ENCODE data around the gene PTGDS.

PTGDS gene

DNA sequence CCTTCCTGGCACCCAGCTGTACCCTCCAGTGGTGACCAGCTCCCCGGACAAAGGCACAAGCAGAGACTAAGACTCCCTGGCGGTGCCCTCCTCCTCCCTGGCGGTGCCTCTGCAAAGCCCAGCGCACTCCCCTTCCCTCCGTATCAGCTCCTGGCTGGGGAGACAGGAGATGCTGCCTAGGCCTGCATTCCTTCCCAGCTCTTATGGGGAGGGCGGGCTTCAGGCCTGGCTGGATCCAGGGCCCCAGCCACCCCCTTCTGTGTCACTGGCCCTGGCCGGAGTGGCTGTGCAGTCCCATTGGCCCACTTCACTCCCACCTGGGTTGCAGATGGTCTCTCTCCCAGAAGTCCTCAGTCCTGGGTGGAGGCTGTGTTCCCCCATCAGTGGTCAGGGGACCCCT is 18.8 kb upstream of the PTGDS start:
- H3K36me3 ChIP-seq (ENCODE audit: control insufficient read depth in 2 of 2, insufficient read depth in 1 of 2, low read length in 2 of 2), result no peaks in the 10 kb centered on the region
- POLR2A ChIA-PET, result no interaction called here
- H3K4me3 ChIP-seq (ENCODE audit: low read depth, low read length), result no peak overlapping the region
- no peak overlapping the region for H3K27ac ChIP-seq (ENCODE audit: extremely low read depth, low read depth, low read length)
- H3K9me3 ChIP-seq (ENCODE audit: control insufficient read depth, insufficient read depth, low read depth, low read length), result no peaks in the 10 kb centered on the region
- CTCF ChIA-PET, result interaction anchor here (0.6 kb wide), 1 partner anchor 13 kb away, joined by 5 read pairs; the partner anchor contains the start of gene C8G
- 0 out of 2 replicates have a peak, but pooled peaks have one; percentile 49 for TF ChIP-seq ZNF600 (tag by site-specific recombination; IDR thresholded peaks at IDR 0.05)
- TF ChIP-seq ZNF48 (tag by site-specific recombination; IDR thresholded peaks at IDR 0.05), result no peak
- no peaks in the 10 kb centered on the region for H3K4me1 ChIP-seq (ENCODE audit: control insufficient read depth, insufficient read depth, low read length)

DNA sequence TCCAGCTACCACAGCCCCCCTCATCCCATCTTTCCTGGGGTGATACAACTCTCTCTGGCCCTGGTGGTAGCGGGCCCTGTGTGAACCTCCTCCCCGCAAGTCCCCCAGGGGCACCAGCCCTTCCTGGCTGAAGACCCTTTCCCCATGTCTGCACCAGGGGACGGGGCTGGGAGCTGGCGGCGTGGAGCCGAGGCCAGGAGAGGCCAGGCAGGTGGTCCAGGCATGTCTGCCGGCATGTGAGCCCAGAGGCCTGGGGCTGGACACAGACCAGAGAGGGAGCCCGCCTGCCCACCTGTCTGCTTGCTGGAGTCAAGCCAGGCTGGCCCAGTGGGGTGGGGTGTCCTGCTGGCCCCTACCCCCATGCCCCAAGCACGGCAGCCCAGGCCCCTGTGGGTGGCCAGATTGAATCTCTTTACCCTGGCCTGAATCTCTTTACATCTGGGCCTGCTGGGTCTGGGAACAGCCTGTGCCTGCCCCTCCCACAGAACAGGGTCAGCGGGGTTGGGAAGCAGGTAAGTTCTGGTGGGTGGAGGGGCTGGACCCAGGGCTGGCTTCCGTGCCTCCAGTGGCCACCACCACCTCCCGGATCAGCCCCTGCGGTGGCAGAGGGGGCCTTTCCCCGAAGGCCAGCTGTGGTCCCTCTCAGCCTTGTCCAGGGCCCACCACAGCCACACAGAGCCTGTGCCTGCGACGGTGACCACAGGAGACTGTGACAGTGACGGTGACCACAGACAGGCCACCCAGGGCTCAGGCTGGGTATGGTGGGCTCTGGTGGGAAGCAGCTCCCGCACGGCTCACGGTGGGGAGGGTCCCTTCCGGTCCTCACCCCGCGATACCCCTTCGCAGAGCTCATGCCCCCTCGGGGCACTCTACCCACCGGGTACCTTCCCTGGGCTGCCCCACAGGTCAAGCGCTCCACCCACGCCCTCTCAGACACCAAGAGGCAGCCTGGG is 18.1 kb upstream of the PTGDS start:
- Histone ChIP-seq H3K4me1 (ENCODE audit: control insufficient read depth, insufficient read depth, low read length) (no peaks in the 10 kb centered on the region), H3K27ac (ENCODE audit: extremely low read depth, low read depth, low read length) (no peak overlapping the region), H3K36me3 (ENCODE audit: control insufficient read depth in 2 of 2, insufficient read depth in 1 of 2, low read length in 2 of 2) (no peaks in the 10 kb centered on the region), H3K4me3 (ENCODE audit: low read depth, low read length) (no peak overlapping the region), H3K9me3 (ENCODE audit: control insufficient read depth, insufficient read depth, low read depth, low read length) (no peaks in the 10 kb centered on the region)
- ChIA-PET CTCF (interaction anchor here (0.6 to 1.1 kb wide), 2 partner anchors 70 to 302 kb away, joined by 3 to 4 read pairs; no protein-coding TSS in a partner anchor), POLR2A (no interaction called here)
- TF ChIP-seq ZBTB20 (tag by site-specific recombination; IDR thresholded peaks at IDR 0.05) (no peak), ZIC2 (tag by site-specific recombination; IDR thresholded peaks at IDR 0.05) (peak; percentile 92), ZNF404 (tag by site-specific recombination; IDR thresholded peaks at IDR 0.05) (no peak)

DNA sequence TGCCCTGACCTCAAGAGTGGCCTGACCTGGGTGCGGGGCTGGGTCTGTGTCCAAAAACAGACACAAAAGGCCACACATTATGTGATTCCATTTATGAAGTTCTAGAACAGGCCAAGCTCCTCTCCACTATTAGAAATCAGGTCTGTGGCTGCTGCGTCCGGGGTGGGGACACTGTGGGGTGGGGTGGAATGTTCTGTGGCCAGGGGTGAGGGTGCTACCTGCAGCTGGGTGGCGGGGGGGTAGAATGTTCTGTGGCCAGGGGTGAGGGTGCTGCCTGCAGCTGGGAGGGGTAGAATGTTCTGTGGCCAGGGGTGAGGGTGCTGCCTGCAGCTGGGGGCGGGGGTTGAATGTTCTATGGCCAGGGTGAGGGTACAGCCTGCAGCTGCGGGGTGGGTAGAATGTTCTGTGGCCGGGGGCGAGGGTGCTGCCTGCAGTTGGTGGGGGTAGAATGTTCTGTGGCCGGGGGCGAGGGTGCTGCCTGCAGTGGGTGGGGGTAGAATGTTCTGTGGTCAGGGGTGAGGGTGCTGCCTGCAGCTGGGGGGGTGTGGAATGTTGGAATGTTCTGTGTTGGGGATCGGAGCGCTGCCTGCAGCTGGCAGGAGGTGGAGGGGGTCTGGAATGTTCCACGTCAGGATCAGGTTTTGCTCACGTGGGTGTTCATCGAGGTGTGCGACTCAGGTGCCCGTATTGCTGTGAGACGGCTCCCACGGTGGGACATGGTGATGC is 16.9 kb upstream of the PTGDS start:
- H3K36me3 ChIP-seq (ENCODE audit: control insufficient read depth in 2 of 2, insufficient read depth in 1 of 2, low read length in 2 of 2), result no peaks in the 10 kb centered on the region
- H3K4me1 ChIP-seq (ENCODE audit: control insufficient read depth, insufficient read depth, low read length), result no peaks in the 10 kb centered on the region
- TF ChIP-seq ZBTB21 (tag by site-specific recombination; IDR thresholded peaks at IDR 0.05) (no peak), ZNF501 (tag by site-specific recombination; IDR thresholded peaks at IDR 0.05) (no peak), ZNF302 (tag by site-specific recombination; IDR thresholded peaks at IDR 0.05; ENCODE audit: low read depth) (no peak), ZNF274 (IDR thresholded peaks at IDR 0.05; ENCODE audit: low read length) (no peak), ZNF274 (tag by site-specific recombination; IDR thresholded peaks at IDR 0.05; ENCODE audit: borderline replicate concordance) (no peak), GLI4 (tag by site-specific recombination; IDR thresholded peaks at IDR 0.05) (no peak), ZNF341 (tag by site-specific recombination; IDR thresholded peaks at IDR 0.05; ENCODE audit: low read depth) (no peak), ZNF132 (tag by site-specific recombination; IDR thresholded peaks at IDR 0.05; ENCODE audit: borderline replicate concordance) (no peak), ZNF768 (tag by site-specific recombination; IDR thresholded peaks at IDR 0.05) (no peak), ZNF211 (tag by site-specific recombination; IDR thresholded peaks at IDR 0.05; ENCODE audit: low read depth) (no peak), ZNF433 (tag by site-specific recombination; IDR thresholded peaks at IDR 0.05; ENCODE audit: low read depth) (no peak), ZNF157 (tag by site-specific recombination; IDR thresholded peaks at IDR 0.05) (no peak), ZNF404 (tag by site-specific recombination; IDR thresholded peaks at IDR 0.05) (no peak), ZNF670 (tag by site-specific recombination; IDR thresholded peaks at IDR 0.05; ENCODE audit: low read depth) (no peak), ZNF837 (tag by site-specific recombination; IDR thresholded peaks at IDR 0.05) (no peak)
- TF ChIP-seq, protein P1, sequence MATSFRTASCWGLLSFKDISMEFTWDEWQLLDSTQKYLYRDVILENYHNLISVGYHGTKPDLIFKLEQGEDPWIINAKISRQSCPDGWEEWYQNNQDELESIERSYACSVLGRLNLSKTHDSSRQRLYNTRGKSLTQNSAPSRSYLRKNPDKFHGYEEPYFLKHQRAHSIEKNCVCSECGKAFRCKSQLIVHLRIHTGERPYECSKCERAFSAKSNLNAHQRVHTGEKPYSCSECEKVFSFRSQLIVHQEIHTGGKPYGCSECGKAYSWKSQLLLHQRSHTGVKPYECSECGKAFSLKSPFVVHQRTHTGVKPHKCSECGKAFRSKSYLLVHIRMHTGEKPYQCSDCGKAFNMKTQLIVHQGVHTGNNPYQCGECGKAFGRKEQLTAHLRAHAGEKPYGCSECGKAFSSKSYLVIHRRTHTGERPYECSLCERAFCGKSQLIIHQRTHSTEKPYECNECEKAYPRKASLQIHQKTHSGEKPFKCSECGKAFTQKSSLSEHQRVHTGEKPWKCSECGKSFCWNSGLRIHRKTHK (tag by site-specific recombination; IDR thresholded peaks at IDR 0.05), result no peak
- TF ChIP-seq, protein P2, sequence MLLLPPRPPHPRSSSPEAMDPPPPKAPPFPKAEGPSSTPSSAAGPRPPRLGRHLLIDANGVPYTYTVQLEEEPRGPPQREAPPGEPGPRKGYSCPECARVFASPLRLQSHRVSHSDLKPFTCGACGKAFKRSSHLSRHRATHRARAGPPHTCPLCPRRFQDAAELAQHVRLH (tag by site-specific recombination; IDR thresholded peaks at IDR 0.05), result no peak
- H3K4me3 ChIP-seq (ENCODE audit: low read depth, low read length), result no peak overlapping the region
- ChIA-PET CTCF (interaction anchor here (0.6 to 1.1 kb wide), 2 partner anchors 68 to 301 kb away, joined by 3 to 4 read pairs; no protein-coding TSS in a partner anchor), POLR2A (interaction anchor here (0.5 to 0.6 kb wide), 3 partner anchors 28 to 228 kb away, joined by 3 to 4 read pairs (median 3); no protein-coding TSS in a partner anchor)
- H3K9me3 ChIP-seq (ENCODE audit: control insufficient read depth, insufficient read depth, low read depth, low read length), result no peaks in the 10 kb centered on the region
- no peak overlapping the region for H3K27ac ChIP-seq (ENCODE audit: extremely low read depth, low read depth, low read length)

Measured in HEK293 (cell line).